Tibial nerve (tissue), 4 donors: Measurements from ENCODE around the gene BICD1.

ENCODE experiments used
- EP300 ChIP-seq, 2 donors: sonication (generic); formaldehyde crosslinking; IDR thresholded peaks; one replicate each; pipeline ENCODE4 v1.6.1; 2017; ENCODE audit warnings: antibody characterized with exemption in 2 of 2, mild to moderate bottlenecking in 1 of 2
- POLR2A ChIP-seq, 2 donors: fragments of 450-650 bp; IDR thresholded peaks; one replicate each; pipeline ENCODE4 v1.6.1; 2017; ENCODE audit warnings: antibody characterized with exemption in 2 of 2, mild to moderate bottlenecking in 2 of 2, moderate library complexity in 2 of 2
- TF ChIP-seq, protein P1 (sequence below), 5 experiments: fragments of 200-600 bp in 3 of 5; fragments of 450-650 bp in 2 of 5; sonication (generic) in 3 of 5; IDR thresholded peaks; one replicate each; pipeline ENCODE4 v1.5.1; 2016 to 2019; ENCODE audit warnings: antibody characterized with exemption in 5 of 5, mild to moderate bottlenecking in 3 of 5, moderate library complexity in 2 of 5

- TF ChIP-seq, protein P1, sequence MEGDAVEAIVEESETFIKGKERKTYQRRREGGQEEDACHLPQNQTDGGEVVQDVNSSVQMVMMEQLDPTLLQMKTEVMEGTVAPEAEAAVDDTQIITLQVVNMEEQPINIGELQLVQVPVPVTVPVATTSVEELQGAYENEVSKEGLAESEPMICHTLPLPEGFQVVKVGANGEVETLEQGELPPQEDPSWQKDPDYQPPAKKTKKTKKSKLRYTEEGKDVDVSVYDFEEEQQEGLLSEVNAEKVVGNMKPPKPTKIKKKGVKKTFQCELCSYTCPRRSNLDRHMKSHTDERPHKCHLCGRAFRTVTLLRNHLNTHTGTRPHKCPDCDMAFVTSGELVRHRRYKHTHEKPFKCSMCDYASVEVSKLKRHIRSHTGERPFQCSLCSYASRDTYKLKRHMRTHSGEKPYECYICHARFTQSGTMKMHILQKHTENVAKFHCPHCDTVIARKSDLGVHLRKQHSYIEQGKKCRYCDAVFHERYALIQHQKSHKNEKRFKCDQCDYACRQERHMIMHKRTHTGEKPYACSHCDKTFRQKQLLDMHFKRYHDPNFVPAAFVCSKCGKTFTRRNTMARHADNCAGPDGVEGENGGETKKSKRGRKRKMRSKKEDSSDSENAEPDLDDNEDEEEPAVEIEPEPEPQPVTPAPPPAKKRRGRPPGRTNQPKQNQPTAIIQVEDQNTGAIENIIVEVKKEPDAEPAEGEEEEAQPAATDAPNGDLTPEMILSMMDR (IDR thresholded peaks at IDR 0.05), result no peak
- no peak for TF ChIP-seq EP300 (IDR thresholded peaks at IDR 0.05)
- TF ChIP-seq POLR2A (IDR thresholded peaks at IDR 0.05), result no peak
Measured at GRCh38 chr12:32257695-32258496, 151.2 kb downstream of the BICD1 start.
